ENCODE data around the gene SHLD1.

Gene SHLD1

DNA sequence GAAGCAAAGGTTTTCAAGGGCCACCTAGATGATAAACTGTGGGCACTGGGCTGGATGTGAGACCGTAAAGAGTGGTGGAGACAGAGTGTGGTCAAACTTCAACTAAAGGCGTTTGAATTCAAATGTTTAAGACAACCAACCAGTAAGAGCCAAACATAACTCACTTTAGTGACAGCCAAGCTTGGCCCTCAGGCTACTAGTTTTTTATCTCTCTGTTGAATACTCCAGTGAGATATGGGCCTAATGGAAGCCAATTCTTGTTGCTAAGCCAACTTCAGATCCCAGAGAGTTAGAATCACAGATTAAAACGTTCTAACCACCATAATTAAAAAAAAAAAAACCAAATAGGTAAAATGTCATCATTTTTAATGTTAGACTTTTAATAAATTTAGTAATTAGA lies 142.9 kb downstream of the SHLD1 start:
- DNase-seq (ENCODE audit: low read depth) = no peak

DNA sequence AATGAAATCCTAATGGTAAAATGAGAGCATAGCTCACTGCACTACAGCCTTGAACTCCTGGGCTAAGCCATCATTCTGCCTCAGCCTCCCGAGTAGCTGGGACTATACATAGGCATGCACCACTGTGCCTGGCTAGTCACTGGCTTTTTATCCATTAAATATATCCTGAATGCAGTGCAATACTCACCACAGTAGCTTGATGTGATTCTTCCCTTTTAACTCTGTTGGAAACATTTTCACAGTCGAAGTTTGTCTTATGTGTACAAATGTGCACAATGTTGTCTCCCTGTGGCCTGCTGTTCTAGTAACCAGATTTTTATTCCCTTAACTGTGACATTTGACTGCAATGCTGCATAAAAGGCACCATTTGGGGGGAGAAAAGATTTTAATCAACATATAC lies 143.4 kb downstream of the SHLD1 start:
- DNase-seq (ENCODE audit: low read depth) = no peak

- DNase-seq (ENCODE audit: low read depth) = no peak
Measured at GRCh38 chr20:5895626-5896025, 145.4 kb downstream of the SHLD1 start.

GRCh38 chr20:5899444-5899843 lies 149.2 kb downstream of the SHLD1 start:
- no peak for DNase-seq (ENCODE audit: low read depth)

GRCh38 chr20:5900908-5901307 lies 150.7 kb downstream of the SHLD1 start:
- no peak for DNase-seq (ENCODE audit: low read depth)

DNA sequence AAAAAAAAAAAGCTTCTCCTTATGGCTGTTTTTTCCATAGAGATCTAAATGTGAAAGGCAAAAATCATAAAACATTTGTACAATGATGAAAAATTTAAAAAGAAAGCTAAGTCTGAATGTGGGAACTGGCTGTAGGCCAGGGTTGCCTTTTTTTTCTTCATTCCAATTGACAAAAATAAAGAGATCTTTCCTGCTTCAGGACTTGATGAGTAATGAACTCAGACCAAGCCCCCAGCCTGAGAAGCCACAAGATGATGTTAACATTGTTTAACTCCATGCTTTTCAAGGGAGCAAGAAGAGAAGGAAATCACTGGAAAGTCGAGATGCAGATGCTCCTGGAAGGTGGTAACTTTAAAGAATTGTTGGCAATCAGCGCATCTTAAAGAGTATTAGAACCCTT lies 158.8 kb downstream of the SHLD1 start:
- DNase-seq (ENCODE audit: low read depth) = no peak

GRCh38 chr20:5910186-5910585 lies 160.0 kb downstream of the SHLD1 start:
- no peak for DNase-seq (ENCODE audit: low read depth)

DNA sequence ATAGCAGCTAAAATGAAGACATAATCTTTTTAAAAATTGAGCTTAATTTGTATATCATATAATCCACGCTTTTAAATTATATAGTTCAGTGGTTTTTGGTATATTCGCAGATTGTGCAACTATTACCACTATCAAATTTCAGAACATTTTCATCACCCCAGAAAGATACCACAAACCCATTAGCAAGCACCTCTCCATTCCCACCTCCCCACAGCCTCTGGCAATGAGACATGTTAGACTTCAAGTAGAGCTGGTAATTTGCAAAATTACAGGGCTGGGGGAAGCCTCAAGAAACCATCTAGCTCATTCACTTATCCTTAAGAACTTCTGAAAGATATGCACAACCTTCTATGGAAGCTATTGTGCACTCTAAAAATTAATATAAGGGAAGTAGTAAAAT lies 163.0 kb downstream of the SHLD1 start:
- DNase-seq (ENCODE audit: low read depth) = no peak
